ENCODE results near the gene DOCK1. TPM values are rescaled to one million over a fixed set of nuclear protein-coding genes. Genes with fewer than 3 reads are reported as not detected.

Gene DOCK1
- total RNA-seq, 1 experiment from 2014 or later: 22.0 TPM

- Histone ChIP-seq H3K27me3 (no peaks in the 10 kb centered on the region), H3K36me3 (no peaks in the 10 kb centered on the region), H3K4me3 (no peak overlapping the region), H3K9me3 (no peaks in the 10 kb centered on the region)
- no peak for DNase-seq
Measured at GRCh38 chr10:127331696-127332095, 426.5 kb downstream of the DOCK1 start.

- Histone ChIP-seq H3K27me3 (no peaks in the 10 kb centered on the region), H3K36me3 (no peaks in the 10 kb centered on the region), H3K4me3 (no peak overlapping the region), H3K9me3 (no peaks in the 10 kb centered on the region)
- no peak for DNase-seq
Measured at GRCh38 chr10:127332631-127333030, 427.4 kb downstream of the DOCK1 start.

GRCh38 chr10:127337801-127338200 is 432.6 kb downstream of the DOCK1 start:
- Histone ChIP-seq H3K27me3 (no peaks in the 10 kb centered on the region), H3K4me3 (no peak overlapping the region), H3K36me3 (no peaks in the 10 kb centered on the region), H3K9me3 (no peaks in the 10 kb centered on the region)
- no peak for DNase-seq

GRCh38 chr10:127338399-127339110 is 433.3 kb downstream of the DOCK1 start:
- no peak for DNase-seq

GRCh38 chr10:127343821-127344220 is 438.6 kb downstream of the DOCK1 start:
- Histone ChIP-seq H3K36me3 (no peaks in the 10 kb centered on the region), H3K4me3 (no peak overlapping the region), H3K27me3 (no peaks in the 10 kb centered on the region), H3K9me3 (no peaks in the 10 kb centered on the region)
- no peak for DNase-seq

More at GRCh38 chr10:127338399-127339110, 433.3 kb downstream of the DOCK1 start:
- no peaks in the 10 kb centered on the region for H3K36me3 ChIP-seq
- H3K27me3 ChIP-seq: no peaks in the 10 kb centered on the region
- no peak overlapping the region for H3K4me3 ChIP-seq
- H3K9me3 ChIP-seq: no peaks in the 10 kb centered on the region

GRCh38 chr10:127344346-127344745 is 439.1 kb downstream of the DOCK1 start:
- Histone ChIP-seq H3K9me3 (no peaks in the 10 kb centered on the region), H3K4me3 (no peak overlapping the region), H3K27me3 (no peaks in the 10 kb centered on the region), H3K36me3 (no peaks in the 10 kb centered on the region)
- no peak for DNase-seq

- H3K36me3 ChIP-seq: no peaks in the 10 kb centered on the region
- no peak overlapping the region for H3K4me3 ChIP-seq
- no peak for DNase-seq
- H3K27me3 ChIP-seq: no peaks in the 10 kb centered on the region
- H3K9me3 ChIP-seq: no peaks in the 10 kb centered on the region
Measured at GRCh38 chr10:127345231-127345965, 440.2 kb downstream of the DOCK1 start.

- Histone ChIP-seq H3K36me3 (no peaks in the 10 kb centered on the region), H3K27me3 (no peaks in the 10 kb centered on the region), H3K9me3 (no peaks in the 10 kb centered on the region), H3K4me3 (no peak overlapping the region)
- no peak for DNase-seq
Measured at GRCh38 chr10:127346604-127347003, 441.4 kb downstream of the DOCK1 start.

GRCh38 chr10:127347202-127347959 is 442.2 kb downstream of the DOCK1 start:
- no peaks in the 10 kb centered on the region for H3K27me3 ChIP-seq
- H3K4me3 ChIP-seq: no peak overlapping the region
- no peaks in the 10 kb centered on the region for H3K9me3 ChIP-seq
- DNase-seq: no peak
- H3K36me3 ChIP-seq: no peaks in the 10 kb centered on the region

GRCh38 chr10:127349737-127350136 is 444.5 kb downstream of the DOCK1 start:
- H3K9me3 ChIP-seq: no peaks in the 10 kb centered on the region
- H3K36me3 ChIP-seq: peaks cover 3% of the 10 kb centered on the region; the same call in 1 of the 2 replicates
- no peak overlapping the region for H3K4me3 ChIP-seq
- H3K27me3 ChIP-seq: no peaks in the 10 kb centered on the region
- DNase-seq: no peak

- H3K36me3 ChIP-seq: peaks cover 3% of the 10 kb centered on the region; the same call in 1 of the 2 replicates
- H3K27me3 ChIP-seq: no peaks in the 10 kb centered on the region
- no peaks in the 10 kb centered on the region for H3K9me3 ChIP-seq
- DNase-seq: no peak
- H3K4me3 ChIP-seq: no peak overlapping the region
Measured at GRCh38 chr10:127351542-127351941, 446.3 kb downstream of the DOCK1 start.

GRCh38 chr10:127353544-127353943 is 448.3 kb downstream of the DOCK1 start:
- DNase-seq: no peak
- Histone ChIP-seq H3K27me3 (no peaks in the 10 kb centered on the region), H3K9me3 (no peaks in the 10 kb centered on the region)

GRCh38 chr10:127354255-127354654 is 449.0 kb downstream of the DOCK1 start:
- H3K4me3 ChIP-seq: no peak overlapping the region
- no peaks in the 10 kb centered on the region for H3K27me3 ChIP-seq
- H3K9me3 ChIP-seq: no peaks in the 10 kb centered on the region
- no peak for DNase-seq
- peaks cover 3% of the 10 kb centered on the region; the same call in 1 of the 2 replicates for H3K36me3 ChIP-seq

More at GRCh38 chr10:127353544-127353943, 448.3 kb downstream of the DOCK1 start:
- Histone ChIP-seq H3K36me3 (peaks cover 3% of the 10 kb centered on the region; the same call in 1 of the 2 replicates), H3K4me3 (no peak overlapping the region)

- no peaks in the 10 kb centered on the region for H3K9me3 ChIP-seq
- no peak overlapping the region for H3K4me3 ChIP-seq
- no peak for DNase-seq
- H3K36me3 ChIP-seq: peaks cover 3% of the 10 kb centered on the region; the same call in 1 of the 2 replicates
- no peaks in the 10 kb centered on the region for H3K27me3 ChIP-seq
Measured at GRCh38 chr10:127354992-127355391, 449.8 kb downstream of the DOCK1 start.

- H3K4me3 ChIP-seq: no peak overlapping the region
- DNase-seq: no peak
- H3K36me3 ChIP-seq: peaks cover 3% of the 10 kb centered on the region; the same call in 1 of the 2 replicates
- no peaks in the 10 kb centered on the region for H3K27me3 ChIP-seq
- no peaks in the 10 kb centered on the region for H3K9me3 ChIP-seq
Measured at GRCh38 chr10:127356360-127356759, 451.1 kb downstream of the DOCK1 start.

GRCh38 chr10:127357265-127357664 is 452.0 kb downstream of the DOCK1 start:
- H3K36me3 ChIP-seq: peaks cover 3% of the 10 kb centered on the region; the same call in 1 of the 2 replicates

GRCh38 chr10:127358337-127358736 is 453.1 kb downstream of the DOCK1 start:
- no peaks in the 10 kb centered on the region for H3K27me3 ChIP-seq

More at GRCh38 chr10:127357265-127357664, 452.0 kb downstream of the DOCK1 start:
- Histone ChIP-seq H3K4me3 (no peak overlapping the region), H3K27me3 (no peaks in the 10 kb centered on the region), H3K9me3 (no peaks in the 10 kb centered on the region)
- no peak for DNase-seq

More at GRCh38 chr10:127358337-127358736, 453.1 kb downstream of the DOCK1 start:
- H3K9me3 ChIP-seq: no peaks in the 10 kb centered on the region
- H3K36me3 ChIP-seq: peaks cover 3% of the 10 kb centered on the region; the same call in 1 of the 2 replicates
- no peak for DNase-seq
- H3K4me3 ChIP-seq: no peak overlapping the region

Data from MG63 (cell line).